GM12874 (cell line): ENCODE data around the gene SRCAP.

Experiments used
- TF ChIP-seq, protein P1 (sequence below): IDR thresholded peaks from 2 replicates; pipeline ENCODE4 v1.5.1; 2011; ENCODE audit warnings: low read depth, mild to moderate bottlenecking, control low read depth, low read length, moderate library complexity; ENCODE audit not compliant: insufficient read depth

The SRCAP gene

DNA sequence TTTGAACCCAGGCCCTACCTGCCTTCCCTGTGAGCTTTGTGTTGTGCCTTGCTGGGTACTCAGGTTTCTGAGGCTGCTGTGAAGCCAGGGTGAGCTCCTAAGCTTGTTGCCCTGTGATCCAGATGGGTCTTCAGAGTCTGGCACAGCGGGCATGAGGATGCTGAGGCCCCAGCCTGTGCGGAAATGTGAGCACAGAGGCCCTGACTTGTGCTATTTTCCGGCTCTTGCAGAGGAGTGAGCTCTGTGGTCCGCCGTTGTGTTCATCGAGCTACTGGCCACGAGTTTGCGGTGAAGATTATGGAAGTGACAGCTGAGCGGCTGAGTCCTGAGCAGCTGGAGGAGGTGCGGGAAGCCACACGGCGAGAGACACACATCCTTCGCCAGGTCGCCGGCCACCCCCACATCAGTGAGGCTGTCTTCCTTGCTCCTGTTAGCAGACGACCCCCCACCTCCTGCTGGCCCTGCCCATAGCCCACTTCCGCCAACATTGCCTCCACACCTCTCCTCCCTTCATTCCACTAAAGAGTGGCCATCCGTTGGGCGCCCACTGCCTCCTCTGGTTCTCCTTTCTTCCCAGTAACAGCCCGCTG is 52.0 kb downstream of the SRCAP start:
- TF ChIP-seq, protein P1, sequence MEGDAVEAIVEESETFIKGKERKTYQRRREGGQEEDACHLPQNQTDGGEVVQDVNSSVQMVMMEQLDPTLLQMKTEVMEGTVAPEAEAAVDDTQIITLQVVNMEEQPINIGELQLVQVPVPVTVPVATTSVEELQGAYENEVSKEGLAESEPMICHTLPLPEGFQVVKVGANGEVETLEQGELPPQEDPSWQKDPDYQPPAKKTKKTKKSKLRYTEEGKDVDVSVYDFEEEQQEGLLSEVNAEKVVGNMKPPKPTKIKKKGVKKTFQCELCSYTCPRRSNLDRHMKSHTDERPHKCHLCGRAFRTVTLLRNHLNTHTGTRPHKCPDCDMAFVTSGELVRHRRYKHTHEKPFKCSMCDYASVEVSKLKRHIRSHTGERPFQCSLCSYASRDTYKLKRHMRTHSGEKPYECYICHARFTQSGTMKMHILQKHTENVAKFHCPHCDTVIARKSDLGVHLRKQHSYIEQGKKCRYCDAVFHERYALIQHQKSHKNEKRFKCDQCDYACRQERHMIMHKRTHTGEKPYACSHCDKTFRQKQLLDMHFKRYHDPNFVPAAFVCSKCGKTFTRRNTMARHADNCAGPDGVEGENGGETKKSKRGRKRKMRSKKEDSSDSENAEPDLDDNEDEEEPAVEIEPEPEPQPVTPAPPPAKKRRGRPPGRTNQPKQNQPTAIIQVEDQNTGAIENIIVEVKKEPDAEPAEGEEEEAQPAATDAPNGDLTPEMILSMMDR = no peak

DNA sequence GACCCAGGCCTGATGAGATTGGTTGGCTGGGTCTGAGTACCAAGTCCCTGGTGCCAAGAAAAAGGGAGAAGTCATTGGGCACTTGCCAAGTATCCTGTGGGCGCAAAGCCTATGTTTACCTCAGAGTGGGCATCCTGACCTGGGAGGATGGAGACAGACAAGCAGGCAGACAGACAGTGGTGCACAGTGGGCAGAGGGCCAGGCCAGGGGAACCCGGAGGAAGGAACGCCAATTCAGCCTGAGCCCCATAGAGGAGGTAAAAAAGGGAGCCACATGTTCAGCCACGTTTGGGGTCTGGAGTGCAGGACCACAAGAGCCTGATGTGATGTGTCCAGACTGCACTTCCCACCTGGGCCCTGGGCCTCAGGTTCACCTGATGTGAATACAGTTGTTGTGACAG is 54.6 kb downstream of the SRCAP start:
- TF ChIP-seq, protein P1 = no peak

DNA sequence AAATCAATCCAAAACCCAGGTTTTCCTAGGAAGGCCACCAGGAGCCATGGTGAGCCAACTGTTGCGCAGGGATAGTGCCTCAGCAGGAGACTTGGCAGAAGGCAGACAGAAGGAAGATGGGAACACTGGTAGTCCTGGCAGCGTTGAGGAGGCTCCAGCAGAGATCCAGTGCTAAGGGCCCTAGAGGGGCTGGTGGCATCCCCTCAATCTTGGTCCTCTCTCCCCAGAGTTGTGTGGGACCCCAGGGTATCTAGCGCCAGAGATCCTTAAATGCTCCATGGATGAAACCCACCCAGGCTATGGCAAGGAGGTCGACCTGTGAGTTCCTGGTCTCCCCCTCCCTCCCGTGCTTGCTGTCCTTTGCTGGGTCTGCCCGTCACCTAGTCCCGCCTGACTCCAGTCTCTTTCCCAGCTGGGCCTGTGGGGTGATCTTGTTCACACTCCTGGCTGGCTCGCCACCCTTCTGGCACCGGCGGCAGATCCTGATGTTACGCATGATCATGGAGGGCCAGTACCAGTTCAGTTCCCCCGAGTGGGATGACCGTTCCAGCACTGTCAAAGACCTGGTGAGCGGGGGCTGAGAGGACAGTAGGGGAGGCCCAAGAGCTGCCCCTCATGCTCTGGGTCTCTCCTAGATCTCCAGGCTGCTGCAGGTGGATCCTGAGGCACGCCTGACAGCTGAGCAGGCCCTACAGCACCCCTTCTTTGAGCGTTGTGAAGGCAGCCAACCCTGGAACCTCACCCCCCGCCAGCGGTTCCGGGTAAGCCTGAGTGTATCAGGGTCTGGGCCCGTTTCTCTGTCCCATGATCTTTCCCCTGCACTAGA is 57.2 kb downstream of the SRCAP start:
- TF ChIP-seq, protein P1 = no peak

DNA sequence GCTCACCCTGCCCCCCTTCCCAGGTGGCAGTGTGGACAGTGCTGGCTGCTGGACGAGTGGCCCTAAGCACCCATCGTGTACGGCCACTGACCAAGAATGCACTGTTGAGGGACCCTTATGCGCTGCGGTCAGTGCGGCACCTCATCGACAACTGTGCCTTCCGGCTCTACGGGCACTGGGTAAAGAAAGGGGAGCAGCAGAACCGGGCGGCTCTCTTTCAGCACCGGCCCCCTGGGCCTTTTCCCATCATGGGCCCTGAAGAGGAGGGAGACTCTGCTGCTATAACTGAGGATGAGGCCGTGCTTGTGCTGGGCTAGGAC is 57.8 kb downstream of the SRCAP start:
- TF ChIP-seq, protein P1 = no peak

DNA sequence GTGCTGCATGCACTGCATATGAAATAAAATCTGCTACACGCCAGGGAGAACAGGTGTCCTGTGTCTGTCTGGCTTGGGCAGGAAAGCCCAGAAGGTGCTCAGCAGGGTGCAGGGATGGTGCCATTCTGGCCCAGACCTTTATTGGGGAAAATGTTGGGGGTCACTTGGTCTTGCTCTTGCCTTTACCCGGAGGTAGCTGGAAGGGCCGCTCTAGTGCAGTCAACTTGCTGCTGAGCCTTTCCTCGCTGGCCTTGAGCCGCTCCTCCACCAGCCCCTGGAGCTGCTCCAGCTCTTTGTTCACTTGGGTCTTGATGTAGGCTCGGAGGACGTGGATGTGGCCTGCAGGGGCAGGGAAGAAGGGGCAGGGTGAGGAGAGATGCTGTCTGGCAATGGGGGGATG is 58.3 kb downstream of the SRCAP start:
- TF ChIP-seq, protein P1 = no peak

GRCh38 chr16:30758988-30759491 is 60.1 kb downstream of the SRCAP start:
- TF ChIP-seq, protein P1 = no peak

DNA sequence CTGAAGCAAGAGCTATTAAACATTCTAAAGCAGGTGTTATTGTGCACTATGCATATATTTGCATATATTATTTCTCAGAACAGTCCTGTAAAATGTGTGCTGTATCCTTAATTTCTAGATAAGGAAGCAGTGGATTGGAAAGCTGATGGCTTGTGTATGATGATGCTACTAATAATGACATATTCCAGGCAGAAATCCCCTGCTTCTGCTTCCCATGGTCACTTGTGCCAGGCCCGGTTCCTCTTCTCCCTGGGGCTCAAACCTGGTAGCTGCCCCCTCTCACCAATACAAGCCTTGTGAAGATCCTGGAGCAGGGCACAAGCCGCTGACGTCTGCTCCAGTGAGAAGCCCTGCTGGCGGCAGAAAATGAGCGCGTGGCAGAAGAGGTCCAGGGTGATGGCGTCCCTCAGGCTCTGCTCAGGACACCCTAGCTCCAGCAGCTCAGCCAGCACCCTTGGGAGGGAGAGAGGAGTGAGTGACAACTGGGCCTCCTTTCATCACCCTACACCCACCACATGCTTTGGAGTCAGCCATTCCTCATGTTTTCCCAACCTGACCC is 61.1 kb downstream of the SRCAP start:
- TF ChIP-seq, protein P1 = no peak
